WERI-Rb-1 (cell line): ENCODE data around the gene SHROOM1.

Experiments
- DNase-seq: peaks from one replicate; pipeline ENCODE4 v3.0.0-alpha.2; 2020
- H3K27ac ChIP-seq: fragments of 250-450 bp; sonication (Bioruptor Pico); 2 replicates; pipeline ENCODE4 v1.5.1; 2020; ENCODE audit warnings: mild to moderate bottlenecking, moderate library complexity
- H3K27me3 ChIP-seq: fragments of 250-450 bp; sonication (Bioruptor Pico); 2 replicates; pipeline ENCODE4 v1.5.1; 2021; ENCODE audit warnings: mild to moderate bottlenecking, low read depth, moderate library complexity; ENCODE audit not compliant: insufficient read depth, severe bottlenecking
- H3K36me3 ChIP-seq: fragments of 250-450 bp; sonication (Bioruptor Pico); 2 replicates; pipeline ENCODE4 v1.5.1; 2020; ENCODE audit warnings: mild to moderate bottlenecking, moderate library complexity
- H3K4me3 ChIP-seq: 2 replicates; pipeline ENCODE4 v1.5.1; 2011; ENCODE audit warnings: low read depth, mild to moderate bottlenecking, control low read depth, low read length
- H3K9me3 ChIP-seq: fragments of 250-450 bp; sonication (Bioruptor Pico); 2 replicates; pipeline ENCODE4 v1.5.1; 2021; ENCODE audit warnings: mild to moderate bottlenecking, moderate library complexity; ENCODE audit not compliant: severe bottlenecking
- CTCF ChIP-seq: IDR thresholded peaks from 2 replicates; pipeline ENCODE4 v1.5.1; 2011; ENCODE audit warnings: low read depth, mild to moderate bottlenecking, control low read depth, inconsistent platforms, low read length

Gene SHROOM1

GRCh38 chr5:132817011-132817410 is 13.4 kb downstream of the SHROOM1 start:
- H3K27me3 ChIP-seq, result no peaks in the 10 kb centered on the region
- H3K36me3 ChIP-seq, result no peaks in the 10 kb centered on the region
- DNase-seq, result no peak
- no peak overlapping the region for H3K27ac ChIP-seq
- no peak for TF ChIP-seq CTCF
- no peak overlapping the region for H3K4me3 ChIP-seq
- H3K9me3 ChIP-seq, result peaks cover 2% of the 10 kb centered on the region

GRCh38 chr5:132816554-132816953 is 13.9 kb downstream of the SHROOM1 start:
- DNase-seq, result no peak
- H3K36me3 ChIP-seq, result no peaks in the 10 kb centered on the region
- no peak for TF ChIP-seq CTCF
- H3K27me3 ChIP-seq, result no peaks in the 10 kb centered on the region
- H3K9me3 ChIP-seq, result peaks cover 2% of the 10 kb centered on the region
- H3K4me3 ChIP-seq, result no peak overlapping the region
- no peak overlapping the region for H3K27ac ChIP-seq

GRCh38 chr5:132816083-132816482 is 14.4 kb downstream of the SHROOM1 start:
- no peak for DNase-seq
- peaks cover 2% of the 10 kb centered on the region for H3K9me3 ChIP-seq
- H3K36me3 ChIP-seq, result no peaks in the 10 kb centered on the region
- no peak overlapping the region for H3K4me3 ChIP-seq
- no peak for TF ChIP-seq CTCF
- H3K27me3 ChIP-seq, result no peaks in the 10 kb centered on the region
- no peak overlapping the region for H3K27ac ChIP-seq

GRCh38 chr5:132815454-132815853 is 15.0 kb downstream of the SHROOM1 start:
- Histone ChIP-seq H3K27me3 (no peaks in the 10 kb centered on the region), H3K9me3 (peaks cover 2% of the 10 kb centered on the region), H3K27ac (no peak overlapping the region), H3K36me3 (no peaks in the 10 kb centered on the region), H3K4me3 (no peak overlapping the region)
- no peak for DNase-seq
- TF ChIP-seq CTCF, result no peak

- no peaks in the 10 kb centered on the region for H3K36me3 ChIP-seq
- peaks cover 2% of the 10 kb centered on the region for H3K9me3 ChIP-seq
- DNase-seq, result no peak
- H3K27ac ChIP-seq, result no peak overlapping the region
- no peaks in the 10 kb centered on the region for H3K27me3 ChIP-seq
- TF ChIP-seq CTCF, result no peak
- H3K4me3 ChIP-seq, result no peak overlapping the region
Measured at GRCh38 chr5:132814503-132815294, 15.7 kb downstream of the SHROOM1 start.
